H54 (cell line): Measurements from ENCODE around the gene CAMKK2.
"Not testable (repeated sequence)": the region's sequence is repeated elsewhere in the genome, so short reads cannot be mapped to it uniquely, and the experiment has no call there.

ENCODE experiments used
- DNase-seq: peaks from one replicate; pipeline ENCODE4 v3.0.0; 2011; ENCODE audit warnings: low spot score, mixed read lengths; ENCODE audit not compliant: insufficient read length
- FAIRE-seq: peaks from 3 replicates; lab custom pipeline; 2011; peaks lifted over from hg19 to GRCh38; lab: Jason Lieb, UNC
- POLR2A ChIP-seq: IDR thresholded peaks from 2 replicates; pipeline ENCODE4 v1.6.1; 2011; ENCODE audit warnings: low read depth, mild to moderate bottlenecking, low read length

The CAMKK2 gene

DNA sequence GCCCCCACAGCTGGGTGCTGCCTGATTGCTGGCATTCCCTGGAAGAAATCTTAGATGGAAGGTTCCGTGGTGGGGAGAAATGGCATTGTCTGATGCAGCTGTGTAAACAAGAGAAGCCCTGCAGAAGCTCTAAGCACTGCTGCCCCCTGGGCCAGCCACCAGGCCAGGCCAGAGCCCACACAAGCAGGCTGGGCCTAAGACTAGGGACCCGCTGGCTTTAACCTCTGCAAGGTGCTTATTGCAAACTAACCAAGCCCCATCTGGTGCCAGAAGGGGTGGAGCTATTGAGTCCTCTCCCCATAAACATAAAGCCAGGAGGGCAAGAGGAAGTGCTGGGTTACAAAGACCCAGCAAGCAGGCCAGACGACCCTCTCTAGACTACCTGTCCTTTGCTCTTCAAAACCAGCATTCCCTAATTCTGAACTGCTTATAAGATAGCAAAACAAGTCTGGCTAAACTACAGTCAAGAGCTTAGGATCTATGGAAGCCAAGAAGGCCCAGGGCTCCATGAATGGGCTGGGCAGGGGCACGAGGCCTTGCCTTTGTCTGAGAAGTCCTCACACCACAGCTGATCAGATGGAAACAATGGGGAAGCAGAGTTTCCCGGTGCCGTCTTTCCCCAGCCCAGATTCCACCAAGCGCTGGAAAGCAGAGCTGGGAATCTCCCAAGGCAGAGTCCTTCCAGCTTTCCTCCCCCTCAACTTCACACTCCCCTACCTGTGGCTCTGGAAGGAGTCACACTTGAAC is 57.7 kb downstream of the CAMKK2 start:
- no peak for TF ChIP-seq POLR2A
- DNase-seq (no peak), FAIRE-seq (no peak)

DNA sequence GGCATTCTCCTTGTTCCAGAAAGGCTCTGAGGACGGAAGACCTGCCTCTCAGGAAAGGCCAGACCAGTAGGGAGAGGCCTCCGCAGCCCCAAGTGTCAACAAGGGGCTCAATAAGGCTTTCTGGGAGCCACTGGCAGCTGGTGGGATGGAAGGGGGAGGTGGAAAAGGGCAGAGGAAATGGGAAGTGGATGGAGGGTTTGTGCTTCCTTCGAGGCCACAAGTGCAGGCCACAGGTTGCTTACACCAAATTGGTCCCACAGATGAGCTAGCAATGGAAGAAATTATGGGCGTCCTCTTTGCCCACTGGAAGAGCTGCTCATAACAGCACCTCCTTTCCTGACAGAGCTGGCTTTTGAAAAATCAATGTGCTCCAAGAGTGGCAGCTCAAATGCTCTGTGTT is 58.4 kb downstream of the CAMKK2 start:
- no peak for TF ChIP-seq POLR2A
- DNase-seq (no peak), FAIRE-seq (no peak)

DNA sequence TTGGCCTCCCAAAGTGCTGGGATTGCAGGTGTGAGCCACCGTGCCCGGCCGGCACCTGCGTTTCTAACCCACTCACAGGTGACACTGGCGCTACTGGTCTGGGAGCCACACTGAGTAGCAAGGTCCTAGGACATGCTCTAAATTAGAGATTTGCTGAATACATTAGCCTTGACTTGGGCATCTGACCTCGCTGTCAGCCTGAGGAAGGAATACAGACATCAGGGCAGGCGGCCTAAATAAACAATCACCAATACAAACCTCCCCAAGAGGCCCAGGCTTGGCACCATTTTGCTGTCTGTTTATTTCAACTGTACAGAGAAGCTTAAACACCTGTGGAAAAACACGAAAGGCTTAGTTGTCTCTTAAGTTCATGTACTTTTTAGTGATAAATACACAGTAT is 59.1 kb downstream of the CAMKK2 start:
- no peak for TF ChIP-seq POLR2A
- no peak for DNase-seq
- FAIRE-seq: no peak

DNA sequence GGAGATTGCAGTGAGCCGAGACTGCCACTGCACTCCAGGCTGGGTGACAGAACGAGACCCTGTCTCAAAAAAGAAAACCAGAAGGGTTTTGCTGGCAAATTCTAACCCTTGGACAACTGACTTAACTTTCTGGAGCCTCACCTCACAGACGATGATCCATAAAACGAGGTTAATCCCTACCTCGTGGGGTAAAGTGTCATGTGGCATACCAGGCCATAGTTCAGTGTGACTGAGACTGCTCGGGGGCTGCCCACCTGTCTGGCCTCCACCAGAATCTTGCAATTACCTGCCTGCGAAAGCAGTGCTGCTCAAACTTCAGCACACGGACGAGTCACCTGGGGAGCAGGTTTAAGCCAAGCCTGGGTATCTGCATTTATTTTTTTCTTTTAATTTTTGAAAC is 59.7 kb downstream of the CAMKK2 start:
- TF ChIP-seq POLR2A: no peak
- no peak for DNase-seq
- FAIRE-seq: no peak

DNA sequence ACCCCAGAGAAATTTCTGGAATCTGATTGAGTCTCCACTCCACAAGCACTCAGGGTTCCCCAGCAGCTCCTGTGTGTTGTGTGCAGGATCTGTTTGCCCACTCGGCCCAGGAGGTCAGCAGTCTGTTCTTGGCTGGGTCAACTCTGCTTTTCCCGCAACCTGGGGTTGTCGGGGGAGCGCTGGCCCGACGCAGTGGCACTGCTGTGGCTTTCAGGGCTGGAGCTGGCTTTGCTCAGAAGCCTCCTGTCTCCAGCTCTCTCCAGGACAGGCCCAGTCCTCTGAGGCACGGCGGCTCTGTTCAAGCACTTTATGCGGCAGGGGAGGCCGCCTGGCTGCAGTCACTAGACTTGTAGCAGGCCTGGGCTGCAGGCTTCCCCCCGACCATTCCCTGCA is 62.9 kb downstream of the CAMKK2 start:
- TF ChIP-seq POLR2A: no peak
- no peak for FAIRE-seq
- DNase-seq: no peak

DNA sequence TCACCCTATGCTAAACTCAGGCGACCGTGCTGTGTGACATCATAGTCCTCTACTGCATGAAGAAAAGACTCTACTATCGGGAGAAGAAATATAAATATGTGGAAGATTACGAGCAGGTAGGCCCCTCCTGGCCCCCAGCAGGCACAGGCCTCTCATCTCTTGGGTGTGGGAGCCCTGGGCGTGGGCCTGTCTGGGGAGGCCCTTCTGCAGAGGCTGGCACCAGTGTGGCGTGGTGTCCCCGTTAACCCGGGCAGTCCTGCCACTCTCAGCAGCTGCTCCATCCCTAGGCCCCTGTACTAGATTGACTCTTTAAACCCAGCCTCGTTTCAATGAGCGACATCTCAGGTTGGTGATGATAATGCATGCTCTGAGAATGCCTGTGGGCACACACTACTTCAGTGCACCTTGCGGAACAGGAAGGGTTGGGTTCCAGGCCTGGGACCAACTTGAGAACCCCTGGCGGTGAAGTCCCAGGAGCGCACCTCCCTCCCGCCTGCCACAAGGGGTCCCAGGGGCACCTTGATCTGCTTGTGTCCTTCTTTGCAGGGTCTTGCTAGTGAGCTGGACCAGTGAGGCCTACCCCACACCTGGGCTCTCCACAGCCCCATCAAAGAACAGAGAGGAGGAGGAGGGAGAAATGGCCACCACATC is 63.4 kb downstream of the CAMKK2 start:
- no peak for TF ChIP-seq POLR2A
- FAIRE-seq (no peak), DNase-seq (no peak)

DNA sequence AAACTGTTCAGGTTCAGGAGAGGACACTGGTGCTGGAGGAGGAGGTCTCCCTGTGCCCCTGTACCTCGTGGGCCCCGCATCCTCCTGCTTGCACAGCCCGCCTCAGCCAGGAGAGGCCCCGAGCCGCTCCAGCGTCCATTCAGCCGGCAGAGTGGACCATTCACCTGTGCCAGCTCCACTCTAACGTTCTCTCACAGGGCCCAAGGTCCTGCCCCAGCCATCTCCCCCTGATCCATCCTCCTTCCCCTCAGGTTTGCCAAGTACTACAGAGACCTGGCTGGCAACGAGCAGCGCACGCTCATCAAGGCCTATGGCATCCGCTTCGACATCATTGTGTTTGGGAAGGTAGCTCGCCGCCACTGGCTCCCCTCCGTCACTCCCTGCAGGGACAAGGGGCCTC is 64.3 kb downstream of the CAMKK2 start:
- no peak for TF ChIP-seq POLR2A
- no peak for DNase-seq
- no peak for FAIRE-seq

DNA sequence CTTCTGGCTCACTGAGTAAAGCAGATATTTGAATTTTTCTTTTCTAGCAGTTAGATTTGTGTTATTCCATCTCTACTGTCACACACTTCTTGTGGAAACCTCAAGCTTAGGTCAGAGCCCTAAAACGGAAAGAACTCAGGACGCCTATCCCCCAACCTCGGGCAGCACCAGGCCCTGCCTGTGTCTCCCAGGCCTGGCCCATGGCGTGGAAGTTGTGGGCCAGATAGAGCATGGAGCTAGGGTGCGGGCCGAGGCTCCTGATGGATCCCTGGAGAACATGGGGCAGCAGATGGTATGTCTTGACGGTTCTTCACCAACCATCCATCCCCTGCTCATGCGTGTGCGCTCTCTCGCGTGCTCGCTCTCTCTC is 66.0 kb downstream of the CAMKK2 start:
- no peak for TF ChIP-seq POLR2A
- no peak for DNase-seq
- FAIRE-seq: no peak

DNA sequence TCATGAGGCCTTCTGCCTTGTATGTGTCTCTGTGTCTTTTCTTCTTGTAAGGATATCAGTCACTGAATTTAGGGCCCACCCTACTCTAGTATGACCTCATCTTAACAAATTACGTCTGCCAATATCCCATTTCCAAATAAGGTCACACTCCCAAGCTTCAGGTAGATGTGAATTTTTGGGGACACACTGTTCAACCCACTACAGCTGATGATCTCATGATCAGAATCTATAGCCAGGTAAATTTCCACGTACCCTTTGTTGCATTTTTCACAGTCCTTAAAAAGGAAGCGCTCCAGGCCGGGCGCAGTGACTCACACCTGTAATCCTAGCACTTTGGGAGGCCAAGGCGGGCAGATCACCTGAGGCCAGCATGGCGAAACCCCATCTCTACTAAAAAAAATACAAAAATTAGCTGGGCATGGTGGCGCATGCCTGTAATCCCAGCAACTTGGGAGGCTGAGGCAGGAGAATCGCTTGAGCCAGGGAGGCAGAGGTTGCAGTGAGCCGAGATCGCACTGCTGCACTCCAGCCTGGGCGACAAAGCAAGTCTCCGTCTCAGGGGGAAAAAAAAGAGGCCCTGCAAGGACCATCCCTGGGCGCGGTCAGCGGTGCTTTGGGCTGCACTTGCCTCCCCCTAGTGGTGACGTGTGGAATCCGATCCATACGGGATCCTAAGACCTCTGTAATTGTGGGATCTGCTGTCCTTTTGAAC is 66.5 kb downstream of the CAMKK2 start:
- not testable (repeated sequence) for FAIRE-seq
- DNase-seq: peak; percentile 74

DNA sequence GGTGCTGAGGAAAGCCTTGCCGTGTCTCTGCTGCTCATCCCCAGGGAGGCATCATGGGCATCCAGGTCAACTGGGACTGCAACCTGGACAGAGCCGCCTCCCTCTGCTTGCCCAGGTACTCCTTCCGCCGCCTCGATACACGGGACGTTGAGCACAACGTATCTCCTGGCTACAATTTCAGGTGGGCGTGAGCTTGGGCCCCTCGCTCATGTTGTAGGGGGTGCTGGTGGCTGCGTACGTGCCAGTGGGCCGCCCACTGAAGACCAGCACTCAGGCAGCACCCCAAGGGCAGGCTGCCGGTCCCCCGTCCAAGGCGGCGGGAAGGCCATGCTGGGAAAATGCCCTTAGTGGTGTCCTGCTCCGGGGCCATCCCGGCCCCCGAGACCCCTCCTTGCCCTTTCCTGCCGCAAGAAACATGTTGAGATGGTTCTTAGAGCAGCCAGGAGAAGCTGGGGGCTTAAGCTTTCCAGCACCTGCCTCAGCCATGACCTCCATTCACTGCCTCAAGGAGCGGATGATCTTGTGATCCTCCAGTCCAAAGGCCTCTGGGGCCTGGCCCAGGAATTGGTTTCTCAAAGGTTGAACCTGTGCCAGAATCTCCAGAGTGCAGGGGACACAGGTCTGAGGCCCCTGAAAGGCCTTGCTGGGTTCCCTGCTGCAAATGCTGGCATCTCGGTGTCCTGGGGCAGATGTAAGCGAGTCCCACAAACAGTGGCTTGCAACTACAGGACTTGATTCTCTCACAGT is 67.4 kb downstream of the CAMKK2 start:
- DNase-seq: no peak
- no peak for FAIRE-seq
- no peak for TF ChIP-seq POLR2A

DNA sequence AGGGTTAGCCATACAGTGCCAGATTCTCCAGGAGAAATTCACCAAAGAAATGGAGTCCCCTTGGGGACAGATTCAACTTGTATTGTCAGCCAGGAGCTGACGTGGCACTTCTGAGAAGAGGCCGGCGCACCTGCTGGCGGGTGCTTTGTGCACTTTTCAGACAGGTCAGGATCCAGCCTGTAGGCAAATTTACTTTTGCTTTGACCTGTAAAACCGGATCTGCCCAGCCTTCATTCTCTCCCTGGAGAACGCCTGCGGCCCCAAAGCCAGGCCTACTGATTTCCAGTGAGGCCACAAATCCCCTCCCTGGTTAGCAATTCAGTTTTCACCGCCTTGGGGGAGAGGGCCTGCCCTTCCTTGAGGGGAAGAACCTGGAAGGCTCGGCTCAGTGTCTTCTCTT is 69.2 kb downstream of the CAMKK2 start:
- FAIRE-seq (no peak), DNase-seq (no peak)
- no peak for TF ChIP-seq POLR2A

DNA sequence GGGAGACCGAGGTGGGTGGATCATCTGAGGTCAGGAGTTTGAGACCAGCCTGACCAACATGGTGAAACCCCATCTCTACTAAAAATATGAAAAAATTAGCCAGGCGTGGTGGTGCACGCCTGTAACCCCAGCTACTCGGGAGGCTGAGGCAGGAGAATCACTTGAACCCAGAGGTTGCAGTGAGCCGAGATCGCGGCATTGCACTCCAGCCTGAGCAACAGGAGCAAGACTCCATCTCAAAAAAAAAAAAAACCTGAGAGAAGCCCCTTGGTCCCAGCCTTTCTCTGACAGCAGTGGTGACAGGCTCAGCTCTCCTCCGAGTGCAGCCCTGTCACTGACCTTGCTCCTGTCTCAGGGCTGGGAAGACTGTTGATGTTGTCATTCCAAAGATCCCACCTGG is 69.6 kb downstream of the CAMKK2 start:
- not testable (repeated sequence) for FAIRE-seq

DNA sequence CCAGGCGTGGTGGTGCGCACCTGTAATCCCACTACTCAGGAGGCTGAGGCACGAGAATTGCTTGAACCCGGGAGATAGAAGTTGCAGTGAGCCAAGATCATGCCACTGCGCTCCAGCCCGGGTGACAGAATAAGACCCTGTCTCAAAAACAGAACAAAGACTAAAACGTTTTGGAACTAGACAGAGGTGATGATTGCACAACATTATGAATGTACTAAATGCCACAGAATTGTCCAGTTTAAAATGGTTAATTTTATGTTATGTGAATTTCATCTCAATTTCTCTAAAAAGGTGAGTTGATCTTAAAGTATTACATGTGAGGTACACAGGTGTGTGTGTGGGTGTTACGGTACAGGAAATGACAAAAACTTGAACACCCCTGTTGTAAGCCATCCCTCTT is 70.1 kb downstream of the CAMKK2 start:
- DNase-seq (no peak), FAIRE-seq (no peak)
- TF ChIP-seq POLR2A: no peak

More for the DNA sequence above, 69.6 kb downstream of the CAMKK2 start:
- DNase-seq: not testable (repeated sequence)

DNA sequence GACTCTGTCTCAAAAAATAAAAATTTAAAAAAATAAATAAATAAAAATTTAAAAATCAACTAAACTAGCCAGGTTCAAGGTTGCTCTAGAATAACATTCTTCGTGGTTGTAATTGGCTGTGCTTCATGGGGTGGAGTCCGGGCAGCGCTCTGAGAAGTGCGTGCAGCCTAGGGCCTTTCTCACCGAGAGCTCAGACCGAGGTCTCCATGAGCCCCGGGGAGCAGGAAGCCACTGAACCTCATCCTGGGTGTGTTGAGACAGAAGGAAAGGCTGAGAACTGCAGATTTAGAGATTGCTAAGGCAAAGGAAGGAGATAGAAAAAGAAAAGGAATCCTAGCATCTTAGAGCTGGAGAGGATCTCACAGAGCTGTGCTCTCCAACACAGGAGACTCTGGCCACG is 71.9 kb downstream of the CAMKK2 start:
- FAIRE-seq (no peak), DNase-seq (no peak)
- TF ChIP-seq POLR2A: no peak
